Measurements from ENCODE around the gene HTT-AS.
A peak's percentile ranks its signal among the peaks of the same experiment; 100 is the strongest.

Gene HTT-AS

GRCh38 chr4:3046623-3047022, 27.7 kb downstream of the HTT-AS start:
- Histone ChIP-seq H3K9ac (ENCODE audit: low read length) (no peak overlapping the region), H2AFZ (ENCODE audit: low read depth, low read length, severe bottlenecking) (no peak overlapping the region), H3K27me3 (ENCODE audit: low read length) (no peaks in the 10 kb centered on the region), H3K9me3 (ENCODE audit: insufficient read depth, low read length) (no peaks in the 10 kb centered on the region), H3K4me2 (ENCODE audit: low read depth, low read length, poor library complexity, severe bottlenecking) (peak overlapping the region; percentile 20), H3K27ac (ENCODE audit: low read depth, low read length) (peak overlapping the region; percentile 38), H3K79me2 (ENCODE audit: insufficient read depth, low read length) (no peaks in the 10 kb centered on the region), H4K20me1 (ENCODE audit: low read depth, low read length) (no peaks in the 10 kb centered on the region), H3K4me3 (ENCODE audit: insufficient read depth, low read length, poor library complexity, severe bottlenecking) (no peak overlapping the region), H3F3A (ENCODE audit: insufficient read depth) (peaks cover 25% of the 10 kb centered on the region), H3K9me2 (replicated peaks; ENCODE audit: insufficient read depth, low read length) (no peaks in the 10 kb centered on the region), H3K36me3 (ENCODE audit: low read length) (no peaks in the 10 kb centered on the region)
- no peak for TF ChIP-seq EZH2phosphoT487 (conservative IDR thresholded peaks at IDR 0.05; ENCODE audit: low read length)
- TF ChIP-seq CTCF (IDR thresholded peaks at IDR 0.05; ENCODE audit: insufficient read depth, low read length, poor library complexity, severe bottlenecking) = no peak

- no peak overlapping the region for H3K4me3 ChIP-seq (ENCODE audit: insufficient read depth, low read length, poor library complexity, severe bottlenecking)
- no peaks in the 10 kb centered on the region for H3K79me2 ChIP-seq (ENCODE audit: insufficient read depth, low read length)
- peak overlapping the region; percentile 20 for H3K4me2 ChIP-seq (ENCODE audit: low read depth, low read length, poor library complexity, severe bottlenecking)
- H3K27me3 ChIP-seq (ENCODE audit: low read length) = no peaks in the 10 kb centered on the region
- TF ChIP-seq EZH2phosphoT487 (conservative IDR thresholded peaks at IDR 0.05; ENCODE audit: low read length) = no peak
- no peak for TF ChIP-seq CTCF (IDR thresholded peaks at IDR 0.05; ENCODE audit: insufficient read depth, low read length, poor library complexity, severe bottlenecking)
- H4K20me1 ChIP-seq (ENCODE audit: low read depth, low read length) = no peaks in the 10 kb centered on the region
- peak overlapping the region; percentile 53 for H3K27ac ChIP-seq (ENCODE audit: low read depth, low read length)
- no peak overlapping the region for H3K9ac ChIP-seq (ENCODE audit: low read length)
- H3K9me2 ChIP-seq (replicated peaks; ENCODE audit: insufficient read depth, low read length) = no peaks in the 10 kb centered on the region
- H2AFZ ChIP-seq (ENCODE audit: low read depth, low read length, severe bottlenecking) = peak overlapping the region; percentile 7
- no peaks in the 10 kb centered on the region for H3K9me3 ChIP-seq (ENCODE audit: insufficient read depth, low read length)
- no peaks in the 10 kb centered on the region for H3K36me3 ChIP-seq (ENCODE audit: low read length)
- peaks cover 25% of the 10 kb centered on the region for H3F3A ChIP-seq (ENCODE audit: insufficient read depth)
Observed at GRCh38 chr4:3046162-3046561, 28.2 kb downstream of the HTT-AS start.

GRCh38 chr4:3044870-3045819, 29.2 kb downstream of the HTT-AS start:
- H2AFZ ChIP-seq (ENCODE audit: low read depth, low read length, severe bottlenecking) = no peak overlapping the region
- TF ChIP-seq EZH2phosphoT487 (conservative IDR thresholded peaks at IDR 0.05; ENCODE audit: low read length) (no peak), CTCF (IDR thresholded peaks at IDR 0.05; ENCODE audit: insufficient read depth, low read length, poor library complexity, severe bottlenecking) (no peak)
- H3K9me2 ChIP-seq (replicated peaks; ENCODE audit: insufficient read depth, low read length) = no peaks in the 10 kb centered on the region
- no peaks in the 10 kb centered on the region for H3K36me3 ChIP-seq (ENCODE audit: low read length)
- H3F3A ChIP-seq (ENCODE audit: insufficient read depth) = peaks cover 25% of the 10 kb centered on the region
- H3K4me3 ChIP-seq (ENCODE audit: insufficient read depth, low read length, poor library complexity, severe bottlenecking) = no peak overlapping the region
- H3K9me3 ChIP-seq (ENCODE audit: insufficient read depth, low read length) = no peaks in the 10 kb centered on the region
- H3K27me3 ChIP-seq (ENCODE audit: low read length) = no peaks in the 10 kb centered on the region
- H3K4me2 ChIP-seq (ENCODE audit: low read depth, low read length, poor library complexity, severe bottlenecking) = peak overlapping the region; percentile 8
- H3K27ac ChIP-seq (ENCODE audit: low read depth, low read length) = peak overlapping the region; percentile 53
- no peak overlapping the region for H3K9ac ChIP-seq (ENCODE audit: low read length)
- H4K20me1 ChIP-seq (ENCODE audit: low read depth, low read length) = no peaks in the 10 kb centered on the region
- H3K79me2 ChIP-seq (ENCODE audit: insufficient read depth, low read length) = no peaks in the 10 kb centered on the region
